ENCODE results near the gene PHLDA3. TPM values are rescaled to one million over a fixed set of nuclear protein-coding genes. Genes with fewer than 3 reads are reported as not detected.

Gene PHLDA3
- total RNA-seq, 1 donor from 2014 or later = 50.6 TPM

GRCh38 chr1:201515062-201515750 is 46.2 kb upstream of the PHLDA3 start:
- H3K4me1 Mint-ChIP-seq (ENCODE audit: unreplicated experiment) = peaks cover 22% of the 10 kb centered on the region
- H3K27me3 Mint-ChIP-seq (ENCODE audit: unreplicated experiment) = no peaks in the 10 kb centered on the region
- H3K4me3 Mint-ChIP-seq (ENCODE audit: unreplicated experiment) = no peak overlapping the region
- TF ChIP-seq CTCF (IDR thresholded peaks at IDR 0.05) = no peak
- no peak overlapping the region for H3K27ac Mint-ChIP-seq (ENCODE audit: unreplicated experiment)
- no peaks in the 10 kb centered on the region for H3K36me3 Mint-ChIP-seq (ENCODE audit: unreplicated experiment)
- no peak for DNase-seq (ENCODE audit: extremely low spot score, unreplicated experiment)
- no peaks in the 10 kb centered on the region for H3K9me3 Mint-ChIP-seq (ENCODE audit: unreplicated experiment)

GRCh38 chr1:201514466-201514865 is 45.5 kb upstream of the PHLDA3 start:
- no peaks in the 10 kb centered on the region for H3K36me3 Mint-ChIP-seq (ENCODE audit: unreplicated experiment)
- DNase-seq (ENCODE audit: extremely low spot score, unreplicated experiment) = no peak
- peaks cover 22% of the 10 kb centered on the region for H3K4me1 Mint-ChIP-seq (ENCODE audit: unreplicated experiment)
- no peaks in the 10 kb centered on the region for H3K27me3 Mint-ChIP-seq (ENCODE audit: unreplicated experiment)
- H3K27ac Mint-ChIP-seq (ENCODE audit: unreplicated experiment) = no peak overlapping the region
- no peak for TF ChIP-seq CTCF (IDR thresholded peaks at IDR 0.05)
- no peak overlapping the region for H3K4me3 Mint-ChIP-seq (ENCODE audit: unreplicated experiment)
- H3K9me3 Mint-ChIP-seq (ENCODE audit: unreplicated experiment) = no peaks in the 10 kb centered on the region

DNA sequence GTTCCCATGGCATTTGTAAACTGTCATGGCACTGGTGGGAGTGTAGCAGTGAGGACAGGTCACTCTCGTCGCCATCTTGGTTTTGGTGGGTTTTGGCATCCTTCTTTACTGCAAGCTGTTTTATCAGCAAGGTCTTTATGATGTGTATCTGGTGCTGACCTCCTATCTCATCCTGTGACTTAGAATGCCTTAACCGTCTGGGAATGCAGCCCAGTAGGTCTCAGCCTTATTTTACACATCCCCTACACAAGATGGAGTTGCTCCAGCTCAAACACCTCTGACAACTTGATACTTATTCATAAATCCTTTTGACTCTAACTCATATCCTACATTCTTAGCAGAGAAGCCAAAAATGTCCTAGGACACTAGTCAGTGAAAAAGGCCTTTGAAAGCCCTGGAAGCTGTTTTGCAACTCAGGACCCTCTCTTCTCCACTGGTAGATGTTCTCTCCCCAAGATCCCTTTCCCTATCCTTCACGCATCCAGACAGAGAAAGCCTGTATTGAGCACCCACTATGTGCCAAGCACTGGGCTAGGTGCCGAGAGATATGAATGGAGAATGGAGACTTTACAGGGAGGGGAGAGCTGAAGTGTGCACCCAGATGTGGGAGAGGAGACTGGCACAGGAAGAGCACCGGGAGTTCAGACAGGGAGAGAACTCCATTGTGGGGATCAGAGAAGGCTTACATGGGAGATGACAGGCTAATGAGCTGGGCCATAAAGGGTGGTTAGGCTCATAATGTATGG is 44.7 kb upstream of the PHLDA3 start:
- no peak for TF ChIP-seq CTCF (IDR thresholded peaks at IDR 0.05)
- peaks cover 22% of the 10 kb centered on the region for H3K4me1 Mint-ChIP-seq (ENCODE audit: unreplicated experiment)
- no peaks in the 10 kb centered on the region for H3K36me3 Mint-ChIP-seq (ENCODE audit: unreplicated experiment)
- H3K27me3 Mint-ChIP-seq (ENCODE audit: unreplicated experiment) = no peaks in the 10 kb centered on the region
- no peak overlapping the region for H3K27ac Mint-ChIP-seq (ENCODE audit: unreplicated experiment)
- H3K9me3 Mint-ChIP-seq (ENCODE audit: unreplicated experiment) = no peaks in the 10 kb centered on the region
- DNase-seq (ENCODE audit: extremely low spot score, unreplicated experiment) = no peak
- no peak overlapping the region for H3K4me3 Mint-ChIP-seq (ENCODE audit: unreplicated experiment)

GRCh38 chr1:201511941-201512539 is 43.1 kb upstream of the PHLDA3 start:
- H3K27me3 Mint-ChIP-seq (ENCODE audit: unreplicated experiment) = no peaks in the 10 kb centered on the region
- H3K9me3 Mint-ChIP-seq (ENCODE audit: unreplicated experiment) = no peaks in the 10 kb centered on the region
- H3K4me3 Mint-ChIP-seq (ENCODE audit: unreplicated experiment) = no peak overlapping the region
- H3K4me1 Mint-ChIP-seq (ENCODE audit: unreplicated experiment) = peaks cover 22% of the 10 kb centered on the region
- TF ChIP-seq CTCF (IDR thresholded peaks at IDR 0.05) = no peak
- no peak for DNase-seq (ENCODE audit: extremely low spot score, unreplicated experiment)
- peak overlapping the region; percentile 75 for H3K27ac Mint-ChIP-seq (ENCODE audit: unreplicated experiment)
- H3K36me3 Mint-ChIP-seq (ENCODE audit: unreplicated experiment) = no peaks in the 10 kb centered on the region

- Mint-ChIP-seq H3K9me3 (ENCODE audit: unreplicated experiment) (no peaks in the 10 kb centered on the region), H3K36me3 (ENCODE audit: unreplicated experiment) (no peaks in the 10 kb centered on the region), H3K4me3 (ENCODE audit: unreplicated experiment) (no peak overlapping the region), H3K27me3 (ENCODE audit: unreplicated experiment) (no peaks in the 10 kb centered on the region), H3K4me1 (ENCODE audit: unreplicated experiment) (peaks cover 22% of the 10 kb centered on the region), H3K27ac (ENCODE audit: unreplicated experiment) (peak overlapping the region; percentile 75)
- no peak for DNase-seq (ENCODE audit: extremely low spot score, unreplicated experiment)
- TF ChIP-seq CTCF (IDR thresholded peaks at IDR 0.05) = no peak
Observed at GRCh38 chr1:201511396-201511940, 42.5 kb upstream of the PHLDA3 start.
